ENCODE results near the gene DMD.

DMD gene

DNA sequence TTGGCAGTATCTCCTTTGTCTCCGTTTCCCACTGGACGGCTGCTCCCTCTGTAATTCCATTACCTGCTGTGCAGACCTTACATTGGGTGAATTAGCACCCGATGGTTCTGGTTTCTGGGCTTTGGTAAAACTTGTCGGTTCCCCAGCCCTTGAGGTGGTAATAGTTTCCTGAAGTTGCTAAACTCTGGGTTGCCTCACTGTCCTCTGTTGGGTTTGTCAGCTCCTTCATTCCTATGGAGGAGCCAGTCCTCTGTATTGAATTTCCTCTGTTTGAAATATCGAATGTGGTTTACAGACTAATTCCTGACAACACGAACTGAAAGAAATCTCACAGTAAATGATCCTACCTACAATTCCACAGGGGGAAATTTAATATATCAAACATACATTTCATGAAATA, 1548.2 kb downstream of the DMD start:
- no peak overlapping the region for H3K4me3 ChIP-seq (ENCODE audit: low read depth, low read length)

DNA sequence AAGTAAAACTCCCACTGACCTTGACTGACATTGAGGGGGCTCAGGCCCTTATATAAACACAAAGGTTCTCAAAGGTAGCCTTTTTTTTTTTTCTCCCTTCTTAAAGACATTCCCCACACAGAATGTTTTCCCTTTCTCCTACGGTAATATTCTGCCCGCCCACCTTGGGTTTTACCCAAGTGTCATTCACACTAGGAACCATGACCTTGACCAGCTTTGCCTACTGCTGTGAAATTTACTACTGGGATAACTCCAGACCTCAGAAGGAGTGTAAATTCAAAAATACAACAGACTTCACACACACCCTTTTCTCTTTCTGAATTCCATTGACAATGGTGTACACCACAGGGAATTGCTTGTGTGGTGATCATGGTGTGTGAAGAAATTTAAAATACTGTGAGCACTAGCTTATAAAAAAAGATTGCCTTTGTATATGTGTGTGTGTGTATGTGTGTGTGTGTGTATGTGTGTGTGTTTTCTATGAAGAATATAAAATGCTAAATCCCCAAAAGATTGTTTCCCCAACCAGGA, 1550.0 kb downstream of the DMD start:
- no peak overlapping the region for H3K4me3 ChIP-seq (ENCODE audit: low read depth, low read length)
- TF ChIP-seq, protein P1, sequence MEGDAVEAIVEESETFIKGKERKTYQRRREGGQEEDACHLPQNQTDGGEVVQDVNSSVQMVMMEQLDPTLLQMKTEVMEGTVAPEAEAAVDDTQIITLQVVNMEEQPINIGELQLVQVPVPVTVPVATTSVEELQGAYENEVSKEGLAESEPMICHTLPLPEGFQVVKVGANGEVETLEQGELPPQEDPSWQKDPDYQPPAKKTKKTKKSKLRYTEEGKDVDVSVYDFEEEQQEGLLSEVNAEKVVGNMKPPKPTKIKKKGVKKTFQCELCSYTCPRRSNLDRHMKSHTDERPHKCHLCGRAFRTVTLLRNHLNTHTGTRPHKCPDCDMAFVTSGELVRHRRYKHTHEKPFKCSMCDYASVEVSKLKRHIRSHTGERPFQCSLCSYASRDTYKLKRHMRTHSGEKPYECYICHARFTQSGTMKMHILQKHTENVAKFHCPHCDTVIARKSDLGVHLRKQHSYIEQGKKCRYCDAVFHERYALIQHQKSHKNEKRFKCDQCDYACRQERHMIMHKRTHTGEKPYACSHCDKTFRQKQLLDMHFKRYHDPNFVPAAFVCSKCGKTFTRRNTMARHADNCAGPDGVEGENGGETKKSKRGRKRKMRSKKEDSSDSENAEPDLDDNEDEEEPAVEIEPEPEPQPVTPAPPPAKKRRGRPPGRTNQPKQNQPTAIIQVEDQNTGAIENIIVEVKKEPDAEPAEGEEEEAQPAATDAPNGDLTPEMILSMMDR (IDR thresholded peaks at IDR 0.05; ENCODE audit: low read depth, low read length), result no peak

More for the DNA sequence above, 1548.2 kb downstream of the DMD start:
- TF ChIP-seq, protein P1 (IDR thresholded peaks at IDR 0.05; ENCODE audit: low read depth, low read length), result no peak

DNA sequence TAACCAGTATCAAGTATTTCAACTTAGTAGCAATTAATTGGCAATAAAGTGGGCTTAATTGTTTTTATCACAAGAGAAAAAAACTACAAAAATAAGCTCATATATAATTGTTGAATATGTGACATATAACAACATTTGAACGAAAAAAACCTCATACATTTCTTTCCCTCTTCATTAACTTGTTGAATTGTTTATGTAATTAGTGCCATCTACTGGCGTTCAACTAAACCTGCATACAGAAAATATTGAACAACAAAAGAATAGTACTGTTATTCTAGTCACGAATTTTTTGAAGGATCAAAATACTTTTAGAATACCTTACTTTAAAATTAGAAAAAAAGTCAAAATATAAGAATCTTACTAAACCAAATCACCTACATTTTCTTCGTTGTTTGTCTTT, 1553.0 kb downstream of the DMD start:
- TF ChIP-seq, protein P1 (IDR thresholded peaks at IDR 0.05; ENCODE audit: low read depth, low read length), result peak; percentile 15; the same call in 1 of the 2 replicates
- H3K4me3 ChIP-seq (ENCODE audit: low read depth, low read length), result no peak overlapping the region

DNA sequence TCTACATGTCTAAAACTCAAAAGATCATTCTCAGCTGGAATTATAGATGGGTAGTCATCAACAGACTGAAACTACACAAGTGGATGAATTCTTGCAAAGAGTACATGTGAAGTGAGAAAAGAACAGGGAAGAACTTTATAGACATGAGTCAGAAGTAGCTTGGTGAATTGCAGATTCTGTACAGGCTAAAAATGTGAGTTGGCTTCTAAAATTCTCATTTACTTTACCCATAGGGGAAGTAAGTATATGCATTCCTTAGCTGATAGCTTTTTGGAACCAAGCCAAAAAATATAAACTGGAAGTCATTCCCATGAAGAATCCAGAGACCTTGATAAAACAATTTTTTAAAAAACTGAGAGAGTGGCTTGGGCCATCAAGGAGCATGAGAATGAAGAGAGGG, 1555.3 kb downstream of the DMD start:
- no peak overlapping the region for H3K4me3 ChIP-seq (ENCODE audit: low read depth, low read length)
- TF ChIP-seq, protein P1 (IDR thresholded peaks at IDR 0.05; ENCODE audit: low read depth, low read length), result no peak

DNA sequence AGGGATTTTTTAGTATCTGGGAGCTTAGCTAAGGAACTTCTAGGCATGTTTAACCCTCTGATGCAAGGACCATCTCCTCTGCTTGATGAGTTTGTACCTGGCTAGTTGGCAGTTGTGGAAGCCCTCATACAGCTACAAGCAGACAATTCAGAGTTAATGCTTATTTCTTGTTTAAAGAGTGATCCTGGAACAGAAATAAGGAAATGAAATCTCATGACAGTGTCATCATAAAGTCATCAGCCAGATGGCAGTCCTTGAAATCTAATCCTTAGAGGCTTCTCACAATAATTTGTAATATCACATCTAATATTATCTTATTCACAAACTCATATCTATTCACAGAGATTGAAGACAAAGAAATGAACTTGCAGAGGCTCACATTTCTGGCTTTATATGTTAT, 1557.9 kb downstream of the DMD start:
- TF ChIP-seq, protein P1 (IDR thresholded peaks at IDR 0.05; ENCODE audit: low read depth, low read length), result no peak
- no peak overlapping the region for H3K4me3 ChIP-seq (ENCODE audit: low read depth, low read length)

DNA sequence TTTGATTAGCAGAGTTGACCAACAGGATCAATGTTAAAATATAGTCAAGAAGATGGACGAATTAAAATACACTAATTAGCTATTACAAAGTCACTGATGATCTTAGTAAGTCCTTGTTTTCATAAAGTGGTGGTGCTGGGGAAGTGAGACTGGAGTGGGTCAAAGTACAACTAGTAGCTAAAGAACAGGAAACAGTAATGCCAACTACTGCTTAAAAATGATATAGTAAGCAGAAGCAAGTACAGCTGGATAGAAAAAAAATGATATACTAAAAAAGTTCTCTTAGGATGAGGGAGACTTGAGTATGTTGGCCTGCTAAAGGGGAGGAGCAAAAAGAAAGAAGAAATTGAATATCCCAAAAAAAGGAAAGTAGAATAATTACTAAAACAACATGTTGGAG, 1558.7 kb downstream of the DMD start:
- no peak overlapping the region for H3K4me3 ChIP-seq (ENCODE audit: low read depth, low read length)
- TF ChIP-seq, protein P1 (IDR thresholded peaks at IDR 0.05; ENCODE audit: low read depth, low read length), result no peak

DNA sequence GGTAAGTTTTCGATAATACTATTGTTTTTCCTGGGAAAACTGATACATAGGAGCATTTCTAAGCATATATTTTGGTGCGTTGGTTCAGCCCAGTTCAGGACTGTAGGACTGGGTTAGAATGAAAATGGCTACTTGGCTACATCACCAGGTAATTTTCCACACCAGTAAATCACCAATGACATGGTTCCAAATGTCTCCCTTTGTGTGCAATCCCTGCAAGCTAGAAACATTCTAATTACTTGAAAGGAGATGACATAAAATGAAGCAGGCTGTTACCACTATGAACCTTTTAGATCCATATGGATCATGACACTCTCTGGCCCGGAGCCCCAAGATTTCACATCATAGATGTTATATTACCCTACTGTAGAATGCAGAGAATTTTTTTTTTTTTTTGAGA, 1562.1 kb downstream of the DMD start:
- TF ChIP-seq, protein P1 (IDR thresholded peaks at IDR 0.05; ENCODE audit: low read depth, low read length), result no peak
- H3K4me3 ChIP-seq (ENCODE audit: low read depth, low read length), result no peak overlapping the region

Data from WI38 (cell line).